GM11168 (cell line): ENCODE results near the gene POC5.

Experiments used
- in situ Hi-C: fragments of 300-500 bp; cut with MboI; formaldehyde crosslinking; loops from one replicate; pipeline ENCODE4 v1.12.0; 2022; ENCODE audit warnings: low sequenced_read_pairs; ENCODE audit not compliant: unreplicated experiment

Gene POC5

GRCh38 chr5:75706775-75707174 lies 10.5 kb downstream of the POC5 start:
- in situ Hi-C loops = no loop called here

- in situ Hi-C loops = no loop called here
Observed at GRCh38 chr5:75706016-75706415, 11.2 kb downstream of the POC5 start.

- in situ Hi-C loops = no loop called here
Observed at GRCh38 chr5:75701856-75702255, 15.4 kb downstream of the POC5 start.

GRCh38 chr5:75695472-75696351 lies 21.5 kb downstream of the POC5 start:
- in situ Hi-C loops = loop anchor here (25.0 kb wide), 2 partner anchors 358 to 458 kb away; partner anchors contain the start of genes ANKRD31 and HMGCR

GRCh38 chr5:75694781-75695180 lies 22.5 kb downstream of the POC5 start:
- in situ Hi-C loops = loop anchor here (25.0 kb wide), 2 partner anchors 357 to 457 kb away; partner anchors contain the start of genes ANKRD31 and HMGCR

- in situ Hi-C loops = loop anchor here (25.0 kb wide), 2 partner anchors 353 to 453 kb away; partner anchors contain the start of genes ANKRD31 and HMGCR
Observed at GRCh38 chr5:75690669-75691068, 26.6 kb downstream of the POC5 start.

GRCh38 chr5:75686480-75686879 lies 30.8 kb downstream of the POC5 start:
- in situ Hi-C loops = loop anchor here (25.0 kb wide), 2 partner anchors 349 to 449 kb away; partner anchors contain the start of genes ANKRD31 and HMGCR

- in situ Hi-C loops = loop anchor here (25.0 kb wide), 2 partner anchors 348 to 448 kb away; partner anchors contain the start of genes ANKRD31 and HMGCR
Observed at GRCh38 chr5:75685141-75685540, 32.1 kb downstream of the POC5 start.

- in situ Hi-C loops = loop anchor here (25.0 kb wide), 2 partner anchors 344 to 444 kb away; partner anchors contain the start of genes ANKRD31 and HMGCR
Observed at GRCh38 chr5:75681125-75681830, 36.0 kb downstream of the POC5 start.

GRCh38 chr5:75678155-75678554 lies 39.1 kb downstream of the POC5 start:
- in situ Hi-C loops = loop anchor here (25.0 kb wide), 2 partner anchors 341 to 441 kb away; partner anchors contain the start of genes ANKRD31 and HMGCR

- in situ Hi-C loops = loop anchor here (25.0 kb wide), 2 partner anchors 340 to 440 kb away; partner anchors contain the start of genes ANKRD31 and HMGCR
Observed at GRCh38 chr5:75677607-75678006, 39.6 kb downstream of the POC5 start.

- in situ Hi-C loops = loop anchor here (25.0 kb wide), 2 partner anchors 338 to 438 kb away; partner anchors contain the start of genes ANKRD31 and HMGCR
Observed at GRCh38 chr5:75675783-75676182, 41.5 kb downstream of the POC5 start.

- in situ Hi-C loops = no loop called here
Observed at GRCh38 chr5:75672616-75673015, 44.6 kb downstream of the POC5 start.

- in situ Hi-C loops = no loop called here
Observed at GRCh38 chr5:75671506-75671905, 45.7 kb downstream of the POC5 start.

- in situ Hi-C loops = no loop called here
Observed at GRCh38 chr5:75670577-75670976, 46.7 kb downstream of the POC5 start.

- in situ Hi-C loops = no loop called here
Observed at GRCh38 chr5:75668977-75669689, 48.1 kb downstream of the POC5 start.

- in situ Hi-C loops = no loop called here
Observed at GRCh38 chr5:75668445-75668844, 48.8 kb downstream of the POC5 start.

GRCh38 chr5:75667586-75667985 lies 49.7 kb downstream of the POC5 start:
- in situ Hi-C loops = no loop called here

GRCh38 chr5:75666801-75667200 lies 50.4 kb downstream of the POC5 start:
- in situ Hi-C loops = no loop called here

GRCh38 chr5:75664979-75665378 lies 52.3 kb downstream of the POC5 start:
- in situ Hi-C loops = no loop called here
